GM18909 (cell line): Measurements from ENCODE around the gene LHX4.

Source experiments
- ATAC-seq: cut with Tn5 transposase; IDR thresholded peaks from one replicate; pipeline ENCODE4 v1.9.1; 2021; ENCODE audit warnings: mild to moderate bottlenecking; ENCODE audit not compliant: unreplicated experiment, poor library complexity

LHX4 gene

GRCh38 chr1:180239145-180240096, 9.4 kb downstream of the LHX4 start:
- ATAC-seq: no peak

- ATAC-seq: no peak
Observed at GRCh38 chr1:180241716-180242544, 11.9 kb downstream of the LHX4 start.

- no peak for ATAC-seq
Observed at GRCh38 chr1:180243517-180244221, 13.6 kb downstream of the LHX4 start.

- ATAC-seq: no peak
Observed at GRCh38 chr1:180244840-180245239, 14.8 kb downstream of the LHX4 start.

- no peak for ATAC-seq
Observed at GRCh38 chr1:180246579-180246978, 16.5 kb downstream of the LHX4 start.

- ATAC-seq: no peak
Observed at GRCh38 chr1:180247061-180247460, 17.0 kb downstream of the LHX4 start.

GRCh38 chr1:180247580-180247979, 17.5 kb downstream of the LHX4 start:
- ATAC-seq: no peak

GRCh38 chr1:180248176-180248575, 18.1 kb downstream of the LHX4 start:
- ATAC-seq: no peak

GRCh38 chr1:180248731-180249681, 18.9 kb downstream of the LHX4 start:
- no peak for ATAC-seq

GRCh38 chr1:180249725-180250498, 19.8 kb downstream of the LHX4 start:
- ATAC-seq: no peak

GRCh38 chr1:180250499-180250770, 20.4 kb downstream of the LHX4 start:
- no peak for ATAC-seq

- ATAC-seq: no peak
Observed at GRCh38 chr1:180250883-180251509, 20.9 kb downstream of the LHX4 start.

GRCh38 chr1:180251526-180252305, 21.7 kb downstream of the LHX4 start:
- no peak for ATAC-seq

- ATAC-seq: peak; percentile 72
Observed at GRCh38 chr1:180252638-180253536, 22.8 kb downstream of the LHX4 start.

GRCh38 chr1:180253585-180254495, 23.8 kb downstream of the LHX4 start:
- ATAC-seq: no peak

- ATAC-seq: no peak
Observed at GRCh38 chr1:180254496-180254819, 24.4 kb downstream of the LHX4 start.
